KMS-11 (cell line): ENCODE data around the gene SNCB.

Experiments
- H2AFZ ChIP-seq: fragments of 200-600 bp; sonication (generic); 2 replicates; pipeline ENCODE4 v1.6.1; 2016; ENCODE audit warnings: antibody characterized with exemption, mixed run types, low read depth
- H3K27ac ChIP-seq: fragments of 200-600 bp; sonication (generic); 2 replicates; pipeline ENCODE4 v1.6.1; 2016; ENCODE audit warnings: mild to moderate bottlenecking, mixed run types
- H3K27me3 ChIP-seq: fragments of 200-600 bp; sonication (generic); 2 replicates; pipeline ENCODE4 v1.6.1; 2017; ENCODE audit warnings: mild to moderate bottlenecking, low read depth, mixed run types, moderate library complexity; ENCODE audit not compliant: insufficient read depth
- H3K36me3 ChIP-seq: fragments of 200-600 bp; sonication (generic); 2 replicates; pipeline ENCODE4 v1.6.1; 2017; ENCODE audit warnings: mild to moderate bottlenecking, mixed run types; ENCODE audit not compliant: insufficient read depth
- H3K4me1 ChIP-seq: fragments of 200-600 bp; sonication (generic); 2 replicates; pipeline ENCODE4 v1.6.1; 2016; ENCODE audit warnings: mild to moderate bottlenecking, low read depth, mixed run types; ENCODE audit not compliant: poor library complexity, severe bottlenecking
- H3K4me2 ChIP-seq: fragments of 200-600 bp; sonication (generic); 2 replicates; pipeline ENCODE4 v1.7.0; 2016; ENCODE audit warnings: mild to moderate bottlenecking, mixed run types
- H3K4me3 ChIP-seq: fragments of 200-600 bp; sonication (generic); IDR thresholded peaks from 2 replicates; pipeline ENCODE4 v1.6.1; 2017; ENCODE audit warnings: low read depth, low read length, mixed read lengths; ENCODE audit not compliant: insufficient read depth
- H3K79me2 ChIP-seq: fragments of 200-600 bp; sonication (generic); 2 replicates; pipeline ENCODE4 v1.6.1; 2016; ENCODE audit warnings: low read depth, mixed run types; ENCODE audit not compliant: insufficient read depth
- H3K9ac ChIP-seq: fragments of 200-600 bp; sonication (generic); 2 replicates; pipeline ENCODE4 v1.6.1; 2016; ENCODE audit warnings: mild to moderate bottlenecking, mixed run types
- H4K20me1 ChIP-seq: fragments of 200-600 bp; sonication (generic); 2 replicates; pipeline ENCODE4 v1.6.1; 2016; ENCODE audit warnings: mild to moderate bottlenecking, mixed run types; ENCODE audit not compliant: insufficient read depth
- CTCF ChIP-seq: fragments of 200-600 bp; sonication (generic); conservative IDR thresholded peaks from 2 replicates; pipeline ENCODE4 v1.6.1; 2017; ENCODE audit warnings: low read depth, mild to moderate bottlenecking, antibody characterized with exemption, low read length, moderate library complexity, mixed read lengths

SNCB gene

GRCh38 chr5:176676361-176676824 lies 46.1 kb upstream of the SNCB start:
- peaks cover 18% of the 10 kb centered on the region for H3K4me1 ChIP-seq
- H3K4me2 ChIP-seq: no peak overlapping the region
- no peak overlapping the region for H3K9ac ChIP-seq
- H3K27me3 ChIP-seq: no peaks in the 10 kb centered on the region
- H3K79me2 ChIP-seq: no peaks in the 10 kb centered on the region
- no peak for TF ChIP-seq CTCF
- H4K20me1 ChIP-seq: no peaks in the 10 kb centered on the region
- no peak overlapping the region for H3K27ac ChIP-seq
- H3K4me3 ChIP-seq: no peak overlapping the region
- H2AFZ ChIP-seq: no peak overlapping the region
- no peaks in the 10 kb centered on the region for H3K36me3 ChIP-seq

GRCh38 chr5:176675676-176676360 lies 45.5 kb upstream of the SNCB start:
- Histone ChIP-seq H3K4me3 (no peak overlapping the region), H3K79me2 (no peaks in the 10 kb centered on the region), H3K36me3 (no peaks in the 10 kb centered on the region), H4K20me1 (no peaks in the 10 kb centered on the region), H3K9ac (no peak overlapping the region), H3K27me3 (no peaks in the 10 kb centered on the region), H3K4me2 (no peak overlapping the region), H3K27ac (no peak overlapping the region), H3K4me1 (peaks cover 21% of the 10 kb centered on the region), H2AFZ (no peak overlapping the region)
- no peak; the same call in 1 of the 2 replicates for TF ChIP-seq CTCF

DNA sequence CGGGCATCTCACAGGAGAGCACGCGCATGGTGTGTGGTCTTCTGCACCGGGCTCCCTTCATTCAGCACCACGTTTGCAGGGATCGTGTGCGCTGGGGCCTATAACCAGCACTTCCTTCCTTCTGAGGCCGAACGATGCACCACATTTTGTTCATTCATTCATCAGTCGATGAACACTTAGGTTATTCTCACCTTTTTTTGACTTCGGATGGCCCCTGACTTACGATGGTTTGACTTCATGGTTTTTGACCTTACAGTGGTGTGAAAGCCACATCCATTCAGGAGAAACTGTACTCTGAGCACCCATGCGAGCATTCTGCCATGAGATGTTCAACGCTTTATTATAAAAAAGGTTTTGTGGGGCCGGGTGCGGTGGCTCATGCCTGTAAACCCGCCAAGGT lies 44.5 kb upstream of the SNCB start:
- peaks cover 21% of the 10 kb centered on the region for H3K4me1 ChIP-seq
- H3K79me2 ChIP-seq: no peaks in the 10 kb centered on the region
- no peaks in the 10 kb centered on the region for H3K36me3 ChIP-seq
- TF ChIP-seq CTCF: no peak
- no peaks in the 10 kb centered on the region for H4K20me1 ChIP-seq
- no peak overlapping the region for H3K4me2 ChIP-seq
- H2AFZ ChIP-seq: no peak overlapping the region
- no peaks in the 10 kb centered on the region for H3K27me3 ChIP-seq
- H3K9ac ChIP-seq: no peak overlapping the region
- H3K27ac ChIP-seq: no peak overlapping the region
- H3K4me3 ChIP-seq: no peak overlapping the region

GRCh38 chr5:176673651-176674583 lies 43.6 kb upstream of the SNCB start:
- Histone ChIP-seq H4K20me1 (no peaks in the 10 kb centered on the region), H3K27me3 (no peaks in the 10 kb centered on the region), H3K4me3 (no peak overlapping the region), H3K4me2 (no peak overlapping the region), H3K79me2 (no peaks in the 10 kb centered on the region), H3K9ac (no peak overlapping the region), H3K27ac (no peak overlapping the region), H3K36me3 (no peaks in the 10 kb centered on the region), H2AFZ (no peak overlapping the region), H3K4me1 (peaks cover 21% of the 10 kb centered on the region)
- no peak for TF ChIP-seq CTCF
